Measurements from ENCODE around the gene SLC8B1.

DNA sequence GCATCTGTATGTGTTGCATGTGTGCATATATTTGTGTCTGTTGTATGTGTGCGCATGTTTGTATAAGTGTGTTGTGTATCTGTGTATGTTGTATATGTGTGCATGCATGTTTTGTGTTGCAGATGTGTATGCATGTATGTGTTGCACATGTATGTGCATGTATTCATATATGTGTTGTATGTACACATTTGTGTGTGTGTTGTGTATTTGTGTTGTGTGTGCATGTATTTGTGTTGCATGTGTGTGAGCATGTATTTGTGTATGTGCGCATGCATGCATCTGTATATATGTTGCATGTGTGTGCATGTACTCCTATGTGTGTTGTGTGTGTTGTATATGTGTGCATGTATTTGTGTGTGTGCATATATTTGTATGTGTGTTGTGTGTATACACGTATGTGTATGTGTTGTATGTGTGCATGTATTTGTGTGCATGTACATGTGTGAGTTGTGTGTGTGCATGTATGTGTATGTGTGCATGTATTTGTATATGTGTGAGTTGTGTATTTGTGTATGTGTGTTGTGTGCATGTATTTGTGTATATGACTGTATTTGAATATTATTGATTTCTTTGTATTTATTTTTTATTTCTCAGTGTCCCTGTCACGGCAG lies 16.8 kb downstream of the SLC8B1 start:
- TF ChIP-seq RFX5 (IDR thresholded peaks at IDR 0.05) = no peak
- no peak for TF ChIP-seq CTCF (IDR thresholded peaks at IDR 0.05)
